ENCODE measurements around the gene FMO5. TPM values are rescaled to one million over a fixed set of nuclear protein-coding genes. Genes with fewer than 3 reads are reported as not detected.
A peak's percentile ranks its signal among the peaks of the same experiment; 100 is the strongest.

Gene FMO5, protein sequence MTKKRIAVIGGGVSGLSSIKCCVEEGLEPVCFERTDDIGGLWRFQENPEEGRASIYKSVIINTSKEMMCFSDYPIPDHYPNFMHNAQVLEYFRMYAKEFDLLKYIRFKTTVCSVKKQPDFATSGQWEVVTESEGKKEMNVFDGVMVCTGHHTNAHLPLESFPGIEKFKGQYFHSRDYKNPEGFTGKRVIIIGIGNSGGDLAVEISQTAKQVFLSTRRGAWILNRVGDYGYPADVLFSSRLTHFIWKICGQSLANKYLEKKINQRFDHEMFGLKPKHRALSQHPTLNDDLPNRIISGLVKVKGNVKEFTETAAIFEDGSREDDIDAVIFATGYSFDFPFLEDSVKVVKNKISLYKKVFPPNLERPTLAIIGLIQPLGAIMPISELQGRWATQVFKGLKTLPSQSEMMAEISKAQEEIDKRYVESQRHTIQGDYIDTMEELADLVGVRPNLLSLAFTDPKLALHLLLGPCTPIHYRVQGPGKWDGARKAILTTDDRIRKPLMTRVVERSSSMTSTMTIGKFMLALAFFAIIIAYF
- total RNA-seq: 95.9 TPM
- long read RNA-seq, transcript FMO5-201 (9 exons, 2,632 nt): major isoform, 14 of 92 reads
- long read RNA-seq, transcript FMO5-202 (7 exons, 2,168 nt): minor isoform, 5 of 92 reads
- long read RNA-seq, partial matches to known transcripts: 20 of 92 reads
- long read RNA-seq, other reads (novel, unspliced or antisense): 47 of 92 reads

DNA sequence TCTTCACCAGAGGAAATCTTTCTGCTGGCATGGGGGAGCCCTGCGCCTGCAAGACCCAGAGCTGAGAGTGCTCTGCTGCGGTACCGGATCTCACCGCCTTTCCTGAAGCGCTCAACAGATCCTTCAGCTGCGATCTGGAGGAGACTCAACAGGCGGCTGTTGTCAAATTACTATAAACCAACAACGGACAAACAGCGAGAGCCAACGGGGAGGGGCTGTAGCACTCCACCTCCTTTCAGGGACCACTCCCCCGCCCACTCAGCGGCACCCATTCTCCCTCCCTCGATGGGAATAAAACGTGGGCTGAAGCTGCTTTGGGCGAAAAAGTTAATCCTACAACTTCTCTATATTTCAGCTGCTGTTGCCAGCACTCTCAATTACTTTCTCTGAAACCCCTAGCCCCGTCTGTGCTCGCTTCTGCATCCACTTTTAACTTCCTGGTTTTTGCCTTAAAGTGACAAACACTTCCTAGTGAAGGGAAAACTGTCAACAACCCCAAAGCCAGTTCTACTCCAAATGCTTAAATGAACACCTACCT is at the start of gene FMO5:
Gene FMO5 (minus strand): TSS at position 147 of the 538 bp plus-strand sequence. CDS start 310 bp downstream, outside the sequence.
- intact Hi-C loops (cut with DNase I): no loop called here
- H3K4me1 ChIP-seq: no peaks in the 10 kb centered on the region
- peak; percentile 91 for DNase-seq
- peak within 1 kb of the TSS; percentile 73 for H3K27ac ChIP-seq
- ATAC-seq: peak; percentile 95
- H3K36me3 ChIP-seq: peaks cover 4% of the 10 kb centered on the region
- peak within 1 kb of the TSS; percentile 74 for H3K4me3 ChIP-seq
- no peaks in the 10 kb centered on the region for H3K27me3 ChIP-seq
- TF ChIP-seq, protein P1, sequence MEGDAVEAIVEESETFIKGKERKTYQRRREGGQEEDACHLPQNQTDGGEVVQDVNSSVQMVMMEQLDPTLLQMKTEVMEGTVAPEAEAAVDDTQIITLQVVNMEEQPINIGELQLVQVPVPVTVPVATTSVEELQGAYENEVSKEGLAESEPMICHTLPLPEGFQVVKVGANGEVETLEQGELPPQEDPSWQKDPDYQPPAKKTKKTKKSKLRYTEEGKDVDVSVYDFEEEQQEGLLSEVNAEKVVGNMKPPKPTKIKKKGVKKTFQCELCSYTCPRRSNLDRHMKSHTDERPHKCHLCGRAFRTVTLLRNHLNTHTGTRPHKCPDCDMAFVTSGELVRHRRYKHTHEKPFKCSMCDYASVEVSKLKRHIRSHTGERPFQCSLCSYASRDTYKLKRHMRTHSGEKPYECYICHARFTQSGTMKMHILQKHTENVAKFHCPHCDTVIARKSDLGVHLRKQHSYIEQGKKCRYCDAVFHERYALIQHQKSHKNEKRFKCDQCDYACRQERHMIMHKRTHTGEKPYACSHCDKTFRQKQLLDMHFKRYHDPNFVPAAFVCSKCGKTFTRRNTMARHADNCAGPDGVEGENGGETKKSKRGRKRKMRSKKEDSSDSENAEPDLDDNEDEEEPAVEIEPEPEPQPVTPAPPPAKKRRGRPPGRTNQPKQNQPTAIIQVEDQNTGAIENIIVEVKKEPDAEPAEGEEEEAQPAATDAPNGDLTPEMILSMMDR (IDR thresholded peaks at IDR 0.05): peak; percentile 32
- no peaks in the 10 kb centered on the region for H3K9me3 ChIP-seq

DNA sequence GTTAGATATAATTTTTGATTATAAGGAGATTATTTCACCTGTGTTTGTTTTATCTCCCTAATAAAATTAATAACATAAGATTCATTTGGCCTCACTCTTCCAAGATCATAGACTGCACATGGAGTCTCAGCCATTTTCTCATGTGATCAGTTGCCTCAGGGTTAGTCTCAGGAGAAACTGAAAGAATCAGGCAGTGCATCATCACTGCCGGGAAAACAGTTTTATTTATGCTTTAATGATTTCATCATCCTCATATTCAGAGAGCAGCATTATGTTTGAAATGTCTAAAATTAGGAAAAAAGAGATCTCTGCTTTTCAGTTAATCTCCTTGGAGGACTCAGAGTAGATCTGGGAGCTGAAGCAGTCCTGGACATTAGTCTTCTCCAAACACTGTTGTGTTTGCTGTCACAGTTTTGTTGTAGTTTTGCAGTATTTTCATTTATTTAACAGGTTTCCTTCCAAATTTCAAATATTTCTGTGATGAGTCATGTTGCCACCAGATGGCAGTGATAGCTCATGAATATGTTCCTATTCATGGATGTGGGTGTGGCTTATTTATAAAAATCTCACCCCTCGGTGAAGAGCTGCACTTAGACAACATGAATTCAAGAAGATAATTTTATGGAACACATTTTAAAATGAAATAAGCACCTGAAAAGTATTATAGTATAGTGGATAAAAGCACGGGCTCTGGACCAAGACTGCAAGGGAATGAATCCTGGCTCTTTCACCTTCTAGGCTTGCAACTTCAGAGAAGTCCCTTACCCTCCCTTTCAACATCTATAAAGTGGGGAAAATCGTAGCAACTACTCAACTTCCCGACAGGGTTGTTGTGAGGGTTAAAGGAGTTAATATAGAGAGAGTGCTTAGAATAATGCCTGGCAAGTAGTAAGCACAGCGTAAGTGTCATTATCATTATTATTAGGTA is 48.5 kb upstream of the FMO5 start:
- TF ChIP-seq, protein P1 (IDR thresholded peaks at IDR 0.05): peak; percentile 67
- Histone ChIP-seq H3K27me3 (no peaks in the 10 kb centered on the region), H3K4me1 (no peaks in the 10 kb centered on the region), H3K36me3 (peaks cover 71% of the 10 kb centered on the region), H3K9me3 (no peaks in the 10 kb centered on the region), H3K4me3 (no peak overlapping the region), H3K27ac (no peak overlapping the region)
- ATAC-seq (peak; percentile 68), DNase-seq (no peak)
- intact Hi-C loops (cut with DNase I): no loop called here

DNA sequence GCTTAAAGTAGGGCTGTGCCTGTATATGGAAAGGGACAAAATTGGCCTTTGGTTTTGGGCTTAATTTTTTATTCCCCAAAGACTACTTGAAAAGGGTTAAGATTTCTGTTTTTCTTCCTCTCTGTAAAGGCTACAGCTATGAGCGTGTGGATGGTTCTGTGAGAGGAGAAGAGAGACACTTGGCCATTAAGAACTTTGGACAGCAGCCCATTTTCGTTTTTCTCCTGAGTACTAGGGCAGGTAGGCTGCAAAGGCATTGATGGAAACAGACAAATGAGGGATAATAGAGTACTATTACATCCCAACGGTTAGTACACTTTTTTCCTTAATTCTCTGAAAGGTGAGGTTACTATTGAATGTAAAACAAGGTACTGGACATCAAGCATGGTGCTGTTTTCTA is 46.9 kb upstream of the FMO5 start:
- H3K36me3 ChIP-seq: peaks cover 66% of the 10 kb centered on the region
- DNase-seq (no peak), ATAC-seq (no peak)
- TF ChIP-seq, protein P1 (IDR thresholded peaks at IDR 0.05): no peak
- no peaks in the 10 kb centered on the region for H3K27me3 ChIP-seq
- no peaks in the 10 kb centered on the region for H3K9me3 ChIP-seq
- no peak overlapping the region for H3K27ac ChIP-seq
- H3K4me3 ChIP-seq: no peak overlapping the region
- intact Hi-C loops (cut with DNase I): no loop called here
- no peaks in the 10 kb centered on the region for H3K4me1 ChIP-seq

DNA sequence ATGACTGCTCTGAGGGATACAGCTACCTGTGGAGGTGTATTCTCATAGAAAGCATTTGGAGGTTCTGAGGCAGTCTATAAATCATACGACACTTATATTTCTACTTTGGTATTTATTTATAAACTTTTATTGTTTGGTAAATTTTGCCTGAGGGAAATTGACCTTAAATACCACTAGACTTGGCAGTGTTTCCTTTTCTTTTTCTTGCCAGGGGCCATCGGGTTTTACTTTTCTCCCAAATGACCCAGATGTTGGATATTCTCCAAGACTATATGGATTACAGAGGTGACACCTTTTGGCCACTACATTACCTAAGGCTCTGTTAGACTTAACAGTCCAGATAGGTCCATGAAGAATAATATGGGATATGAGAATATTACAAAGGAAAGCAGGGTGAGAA is 45.6 kb upstream of the FMO5 start:
- peaks cover 64% of the 10 kb centered on the region for H3K36me3 ChIP-seq
- TF ChIP-seq, protein P1 (IDR thresholded peaks at IDR 0.05): no peak
- H3K4me3 ChIP-seq: no peak overlapping the region
- intact Hi-C loops (cut with DNase I): no loop called here
- no peak for DNase-seq
- H3K27ac ChIP-seq: no peak overlapping the region
- no peaks in the 10 kb centered on the region for H3K4me1 ChIP-seq
- H3K27me3 ChIP-seq: no peaks in the 10 kb centered on the region
- no peak for ATAC-seq
- H3K9me3 ChIP-seq: no peaks in the 10 kb centered on the region

DNA sequence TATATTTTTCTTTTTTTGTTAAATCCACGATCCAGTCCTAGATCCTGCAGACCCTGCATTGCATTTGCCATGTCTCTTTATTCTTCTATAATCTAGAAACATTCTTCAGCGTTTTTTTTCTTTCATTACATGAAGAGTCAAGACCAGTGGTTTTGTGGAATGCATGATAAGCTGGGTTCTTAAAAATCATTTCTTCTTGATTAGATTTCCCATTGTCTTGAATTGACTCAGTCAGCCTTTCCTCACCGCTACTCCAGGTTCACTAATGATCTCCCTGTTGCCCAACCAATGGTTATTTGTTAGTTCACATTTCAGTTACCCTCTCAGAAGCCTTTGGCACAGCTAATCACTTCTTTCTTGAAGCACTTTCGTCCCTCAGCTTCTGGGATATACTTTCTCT is 42.6 kb upstream of the FMO5 start:
- Histone ChIP-seq H3K4me1 (no peaks in the 10 kb centered on the region), H3K4me3 (no peak overlapping the region), H3K36me3 (peaks cover 81% of the 10 kb centered on the region), H3K9me3 (no peaks in the 10 kb centered on the region), H3K27ac (no peak overlapping the region), H3K27me3 (no peaks in the 10 kb centered on the region)
- no peak for ATAC-seq
- intact Hi-C loops (cut with DNase I): no loop called here
- TF ChIP-seq, protein P1 (IDR thresholded peaks at IDR 0.05): no peak
- DNase-seq: no peak

Measured in upper lobe of right lung (tissue), 1 donor.